ENCODE measurements around the gene CEACAM16. TPM values are rescaled to one million over a fixed set of nuclear protein-coding genes. Genes with fewer than 3 reads are reported as not detected.

The CEACAM16 gene
- total and polyA plus RNA-seq, 10 of the 15 experiments (the other 5 are each of a cell fraction or from before 2014, with no cell fraction given): not detected

DNA sequence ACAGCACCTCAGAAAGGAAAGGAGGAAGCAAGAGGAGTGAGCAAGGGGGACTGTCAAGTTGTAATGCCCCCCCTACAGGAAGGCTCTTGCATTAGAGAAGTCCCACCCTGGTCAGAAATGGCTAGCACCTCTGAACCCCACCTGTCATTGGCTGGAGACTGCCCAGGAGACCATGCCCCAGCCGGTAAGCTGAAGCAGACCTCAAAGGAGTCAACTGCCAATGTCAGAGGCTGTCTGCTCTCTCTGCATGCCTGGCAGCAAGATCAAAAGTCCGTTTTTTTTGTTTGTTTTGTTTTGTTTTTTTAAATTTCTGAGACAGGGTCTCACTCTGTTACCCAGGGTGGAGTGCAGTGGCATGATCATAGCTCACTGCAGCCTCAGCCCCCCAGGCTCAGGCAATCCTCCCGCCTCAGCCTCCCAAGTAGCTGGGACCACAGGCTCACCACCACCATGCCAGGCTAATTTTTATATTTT lies 41.4 kb downstream of the CEACAM16 start:
- FAIRE-seq (peak; percentile 38), ATAC-seq (peak; percentile 50), DNase-seq (ENCODE audit: low read depth, low spot score) (no peak)
- Histone ChIP-seq H2AFZ (ENCODE audit: control insufficient read depth, low read depth, low read length) (no peak overlapping the region), H3K36me3 (ENCODE audit: control insufficient read depth in 2 of 2, insufficient read depth in 2 of 2, low read length in 1 of 2) (no peaks in the 10 kb centered on the region), H3K4me1 (ENCODE audit: control insufficient read depth, insufficient read depth, low read length) (peaks cover 32% of the 10 kb centered on the region), H3K4me3 (no peak overlapping the region), H3K27me3 (replicated peaks in 1 of 2; ENCODE audit: control insufficient read depth in 2 of 2, insufficient read depth in 2 of 2, low read length in 1 of 2) (no peaks in the 10 kb centered on the region), H3K27ac (ENCODE audit: control insufficient read depth, insufficient read depth) (no peak overlapping the region), H3K4me2 (ENCODE audit: control insufficient read depth, insufficient read depth) (no peak overlapping the region), H3K79me2 (ENCODE audit: control insufficient read depth, insufficient read depth, low read length) (no peaks in the 10 kb centered on the region), H3K9ac (ENCODE audit: control insufficient read depth, insufficient read depth, low read length) (no peak overlapping the region), H3K9me3 (replicated peaks; ENCODE audit: control insufficient read depth, insufficient read depth, low read length) (no peaks in the 10 kb centered on the region), H4K20me1 (ENCODE audit: control insufficient read depth, insufficient read depth) (no peaks in the 10 kb centered on the region)
- POLR2A ChIA-PET: interaction anchor here (2.7 to 3.8 kb wide), 2 partner anchors 12 to 13 kb away, joined by 11 to 20 read pairs; no protein-coding TSS in a partner anchor
- 65% methylated on average over 3 of the region's 3 CpGs for WGBS (ENCODE audit: insufficient coverage, insufficient replicate concordance, low lambda C conversion rate, missing lambda C conversion rate)
- RAD21 ChIA-PET (ENCODE audit: unreplicated experiment): interaction anchor here (1.1 to 2.6 kb wide), 3 partner anchors 16 to 86 kb away, joined by 3 to 27 read pairs (median 8); no protein-coding TSS in a partner anchor
- TF ChIP-seq, protein P1, sequence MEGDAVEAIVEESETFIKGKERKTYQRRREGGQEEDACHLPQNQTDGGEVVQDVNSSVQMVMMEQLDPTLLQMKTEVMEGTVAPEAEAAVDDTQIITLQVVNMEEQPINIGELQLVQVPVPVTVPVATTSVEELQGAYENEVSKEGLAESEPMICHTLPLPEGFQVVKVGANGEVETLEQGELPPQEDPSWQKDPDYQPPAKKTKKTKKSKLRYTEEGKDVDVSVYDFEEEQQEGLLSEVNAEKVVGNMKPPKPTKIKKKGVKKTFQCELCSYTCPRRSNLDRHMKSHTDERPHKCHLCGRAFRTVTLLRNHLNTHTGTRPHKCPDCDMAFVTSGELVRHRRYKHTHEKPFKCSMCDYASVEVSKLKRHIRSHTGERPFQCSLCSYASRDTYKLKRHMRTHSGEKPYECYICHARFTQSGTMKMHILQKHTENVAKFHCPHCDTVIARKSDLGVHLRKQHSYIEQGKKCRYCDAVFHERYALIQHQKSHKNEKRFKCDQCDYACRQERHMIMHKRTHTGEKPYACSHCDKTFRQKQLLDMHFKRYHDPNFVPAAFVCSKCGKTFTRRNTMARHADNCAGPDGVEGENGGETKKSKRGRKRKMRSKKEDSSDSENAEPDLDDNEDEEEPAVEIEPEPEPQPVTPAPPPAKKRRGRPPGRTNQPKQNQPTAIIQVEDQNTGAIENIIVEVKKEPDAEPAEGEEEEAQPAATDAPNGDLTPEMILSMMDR (IDR thresholded peaks at IDR 0.05 in 2 of 3, conservative IDR thresholded peaks at IDR 0.05 in 1 of 3; ENCODE audit: control insufficient read depth in 2 of 3, extremely low read depth in 1 of 3, insufficient read depth in 1 of 3, low read depth in 3 of 3, low read length in 3 of 3): peak; percentile 16 to 28 (median 20); a peak in 2 of 6 replicates
- no peak for TF ChIP-seq BACH1 (IDR thresholded peaks at IDR 0.05; ENCODE audit: borderline replicate concordance)
- TF ChIP-seq, protein P2, sequence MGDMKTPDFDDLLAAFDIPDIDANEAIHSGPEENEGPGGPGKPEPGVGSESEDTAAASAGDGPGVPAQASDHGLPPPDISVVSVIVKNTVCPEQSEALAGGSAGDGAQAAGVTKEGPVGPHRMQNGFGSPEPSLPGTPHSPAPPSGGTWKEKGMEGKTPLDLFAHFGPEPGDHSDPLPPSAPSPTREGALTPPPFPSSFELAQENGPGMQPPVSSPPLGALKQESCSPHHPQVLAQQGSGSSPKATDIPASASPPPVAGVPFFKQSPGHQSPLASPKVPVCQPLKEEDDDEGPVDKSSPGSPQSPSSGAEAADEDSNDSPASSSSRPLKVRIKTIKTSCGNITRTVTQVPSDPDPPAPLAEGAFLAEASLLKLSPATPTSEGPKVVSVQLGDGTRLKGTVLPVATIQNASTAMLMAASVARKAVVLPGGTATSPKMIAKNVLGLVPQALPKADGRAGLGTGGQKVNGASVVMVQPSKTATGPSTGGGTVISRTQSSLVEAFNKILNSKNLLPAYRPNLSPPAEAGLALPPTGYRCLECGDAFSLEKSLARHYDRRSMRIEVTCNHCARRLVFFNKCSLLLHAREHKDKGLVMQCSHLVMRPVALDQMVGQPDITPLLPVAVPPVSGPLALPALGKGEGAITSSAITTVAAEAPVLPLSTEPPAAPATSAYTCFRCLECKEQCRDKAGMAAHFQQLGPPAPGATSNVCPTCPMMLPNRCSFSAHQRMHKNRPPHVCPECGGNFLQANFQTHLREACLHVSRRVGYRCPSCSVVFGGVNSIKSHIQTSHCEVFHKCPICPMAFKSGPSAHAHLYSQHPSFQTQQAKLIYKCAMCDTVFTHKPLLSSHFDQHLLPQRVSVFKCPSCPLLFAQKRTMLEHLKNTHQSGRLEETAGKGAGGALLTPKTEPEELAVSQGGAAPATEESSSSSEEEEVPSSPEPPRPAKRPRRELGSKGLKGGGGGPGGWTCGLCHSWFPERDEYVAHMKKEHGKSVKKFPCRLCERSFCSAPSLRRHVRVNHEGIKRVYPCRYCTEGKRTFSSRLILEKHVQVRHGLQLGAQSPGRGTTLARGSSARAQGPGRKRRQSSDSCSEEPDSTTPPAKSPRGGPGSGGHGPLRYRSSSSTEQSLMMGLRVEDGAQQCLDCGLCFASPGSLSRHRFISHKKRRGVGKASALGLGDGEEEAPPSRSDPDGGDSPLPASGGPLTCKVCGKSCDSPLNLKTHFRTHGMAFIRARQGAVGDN (IDR thresholded peaks at IDR 0.05): 0 out of 2 replicates have a peak, but pooled peaks have one; percentile 42
- SMC1A ChIA-PET (ENCODE audit: uncharacterized antibody, unreplicated experiment): interaction anchor here (1.0 to 3.5 kb wide), 4 partner anchors 9 to 16 kb away, joined by 3 to 14 read pairs (median 4); no protein-coding TSS in a partner anchor
- CTCF ChIA-PET: interaction anchor here (0.9 to 3.6 kb wide), 5 partner anchors 12 to 51 kb away, joined by 3 to 34 read pairs (median 10); no protein-coding TSS in a partner anchor
- in situ Hi-C loops (cut with MboI) (no loop called here), intact Hi-C loops (cut with micrococcal nuclease; ENCODE audit: unreplicated experiment) (no loop called here)
- no TSS peak for BruUV-seq (replicated peaks)

Measured in GM12878 (cell line).